Measurements from ENCODE around the gene ENOX1.

DNA sequence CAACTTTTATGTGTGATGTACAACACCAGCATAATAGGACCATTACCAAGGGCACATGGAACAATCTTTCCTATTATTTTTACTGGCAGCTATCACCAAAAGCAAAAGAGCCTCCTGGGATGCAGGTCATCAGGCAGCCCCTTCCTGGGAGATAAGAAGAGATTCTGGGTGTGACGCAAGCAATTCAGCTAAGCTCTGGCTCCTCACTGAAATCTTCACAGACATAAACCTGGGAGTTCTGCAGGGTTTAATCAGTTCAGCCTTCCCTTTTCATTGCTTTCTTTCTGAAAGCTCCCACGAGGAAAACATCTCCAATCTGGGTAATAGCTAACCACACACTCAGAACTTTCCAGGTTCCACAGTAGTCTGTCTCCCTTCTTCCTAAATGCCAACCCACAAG, 341.1 kb downstream of the ENOX1 start:
- TF ChIP-seq, protein P1, sequence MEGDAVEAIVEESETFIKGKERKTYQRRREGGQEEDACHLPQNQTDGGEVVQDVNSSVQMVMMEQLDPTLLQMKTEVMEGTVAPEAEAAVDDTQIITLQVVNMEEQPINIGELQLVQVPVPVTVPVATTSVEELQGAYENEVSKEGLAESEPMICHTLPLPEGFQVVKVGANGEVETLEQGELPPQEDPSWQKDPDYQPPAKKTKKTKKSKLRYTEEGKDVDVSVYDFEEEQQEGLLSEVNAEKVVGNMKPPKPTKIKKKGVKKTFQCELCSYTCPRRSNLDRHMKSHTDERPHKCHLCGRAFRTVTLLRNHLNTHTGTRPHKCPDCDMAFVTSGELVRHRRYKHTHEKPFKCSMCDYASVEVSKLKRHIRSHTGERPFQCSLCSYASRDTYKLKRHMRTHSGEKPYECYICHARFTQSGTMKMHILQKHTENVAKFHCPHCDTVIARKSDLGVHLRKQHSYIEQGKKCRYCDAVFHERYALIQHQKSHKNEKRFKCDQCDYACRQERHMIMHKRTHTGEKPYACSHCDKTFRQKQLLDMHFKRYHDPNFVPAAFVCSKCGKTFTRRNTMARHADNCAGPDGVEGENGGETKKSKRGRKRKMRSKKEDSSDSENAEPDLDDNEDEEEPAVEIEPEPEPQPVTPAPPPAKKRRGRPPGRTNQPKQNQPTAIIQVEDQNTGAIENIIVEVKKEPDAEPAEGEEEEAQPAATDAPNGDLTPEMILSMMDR (IDR thresholded peaks at IDR 0.05) = no peak
- no peak for TF ChIP-seq EZH2 (IDR thresholded peaks at IDR 0.05)
- no peak for TF ChIP-seq EZH2phosphoT487 (IDR thresholded peaks at IDR 0.05)
